T-helper 2 cell (primary cell): ENCODE measurements around the gene MLF2.
"Not testable (repeated sequence)": the region's sequence is repeated elsewhere in the genome, so short reads cannot be mapped to it uniquely, and the experiment has no call there.

Experiments
- DNase-seq, 5 experiments: peaks; one replicate each; pipeline versions ENCODE4 v3.0.0 to v3.0.0-alpha.2; 2012 to 2022

The MLF2 gene

GRCh38 chr12:6729186-6729585 is 23.8 kb downstream of the MLF2 start:
- DNase-seq, result no peak

GRCh38 chr12:6725350-6725749 is 27.6 kb downstream of the MLF2 start:
- no peak for DNase-seq

GRCh38 chr12:6724409-6724797 is 28.5 kb downstream of the MLF2 start:
- DNase-seq, result peak in 1 of 5 experiments; percentile 7

GRCh38 chr12:6723607-6724408 is 29.1 kb downstream of the MLF2 start, which contains the start of gene COPS7A:
Gene COPS7A (plus strand): TSS chr12:6724046. CDS start chr12:6724657, 611 bp downstream.
- DNase-seq, result peak; percentile 70 to 100 (median 87)

GRCh38 chr12:6722863-6723262 is 30.1 kb downstream of the MLF2 start:
- no peak for DNase-seq

GRCh38 chr12:6716874-6717437 is 36.0 kb downstream of the MLF2 start:
- no peak for DNase-seq

- DNase-seq, result not testable (repeated sequence)
Measured at GRCh38 chr12:6716031-6716873, 36.7 kb downstream of the MLF2 start.

GRCh38 chr12:6708960-6709394 is 44.0 kb downstream of the MLF2 start:
- peak in 1 of 5 experiments; percentile 56 for DNase-seq

GRCh38 chr12:6708351-6708750 is 44.6 kb downstream of the MLF2 start:
- not testable (repeated sequence) for DNase-seq

GRCh38 chr12:6703631-6704030 is 49.3 kb downstream of the MLF2 start:
- peak in 1 of 5 experiments; percentile 30 for DNase-seq

GRCh38 chr12:6701078-6701768 is 51.7 kb downstream of the MLF2 start:
- DNase-seq, result no peak

- DNase-seq, result peak in 3 of 5 experiments; percentile 31 to 60 (median 42)
Measured at GRCh38 chr12:6700646-6701051, 52.3 kb downstream of the MLF2 start, which contains the start of gene PIANP. Gene PIANP (minus strand): TSS chr12:6700815. CDS start chr12:6698061, 2,754 bp downstream.

GRCh38 chr12:6699989-6700645 is 52.8 kb downstream of the MLF2 start:
- DNase-seq, result no peak

- no peak for DNase-seq
Measured at GRCh38 chr12:6699259-6699988, 53.5 kb downstream of the MLF2 start.

GRCh38 chr12:6698352-6699046 is 54.4 kb downstream of the MLF2 start:
- DNase-seq, result no peak
